CD4-positive, CD25-positive, alpha-beta regulatory T cell (primary cell): ENCODE measurements around the gene TFPI2. TPM values are rescaled to one million over a fixed set of nuclear protein-coding genes. Genes with fewer than 3 reads are reported as not detected.
A peak's percentile ranks its signal among the peaks of the same experiment; 100 is the strongest.

Experiments used
- ATAC-seq, 2 donors: fragments of 150-1000 bp; cut with Tn5 transposase; one replicate each; pipeline ENCODE4 v1.10.0; 2021; ENCODE audit warnings: low read depth in 2 of 2, moderate number of reproducible peaks in 2 of 2, moderate library complexity in 1 of 2
- DNase-seq, 3 donors: peaks; one replicate each; pipeline versions ENCODE4 v3.0.0 to v3.0.0-alpha.2; 2012 to 2022; ENCODE audit warnings: mixed read lengths in 1 of 3
- H3K27ac ChIP-seq: one replicate; pipeline ENCODE4 v1.7.0; 2013; ENCODE audit warnings: mild to moderate bottlenecking, low read length; ENCODE audit not compliant: insufficient read depth, poor library complexity, severe bottlenecking
- H3K27me3 ChIP-seq: one replicate; pipeline ENCODE4 v1.7.0; 2013; ENCODE audit warnings: low read length; ENCODE audit not compliant: control insufficient read depth, insufficient read depth
- H3K36me3 ChIP-seq: one replicate; pipeline ENCODE4 v1.7.0; 2013; ENCODE audit warnings: mild to moderate bottlenecking, low read length, moderate library complexity; ENCODE audit not compliant: control insufficient read depth, insufficient read depth
- H3K4me1 ChIP-seq: 2 replicates; pipeline ENCODE4 v1.7.0; 2013; ENCODE audit warnings: mild to moderate bottlenecking, low read length; ENCODE audit not compliant: insufficient read depth, control insufficient read depth, poor library complexity, severe bottlenecking
- H3K4me3 ChIP-seq: one replicate; pipeline ENCODE4 v1.7.0; 2013; ENCODE audit warnings: low read depth, mild to moderate bottlenecking, low read length, moderate library complexity
- H3K9me3 ChIP-seq, 2 experiments: 1 replicate in 1 of 2; 2 replicates in 1 of 2; pipeline ENCODE4 v1.7.0; 2013; ENCODE audit warnings: low read length in 2 of 2, mild to moderate bottlenecking in 1 of 2, moderate library complexity in 1 of 2; ENCODE audit not compliant: control insufficient read depth in 2 of 2
- H3K27ac Mint-ChIP-seq, 3 donors: one replicate each; pipeline ENCODE4 v1.8.0; 2020 to 2022; ENCODE audit warnings: mild to moderate bottlenecking in 3 of 3, mixed read lengths in 3 of 3, moderate library complexity in 2 of 3
- H3K27me3 Mint-ChIP-seq: one replicate; pipeline ENCODE4 v1.8.0; 2022; ENCODE audit warnings: mild to moderate bottlenecking, mixed read lengths
- H3K36me3 Mint-ChIP-seq: one replicate; pipeline ENCODE4 v1.8.0; 2020; ENCODE audit warnings: mixed read lengths
- H3K4me1 Mint-ChIP-seq, 4 donors: one replicate each; pipeline ENCODE4 v1.8.0; 2020 to 2022; ENCODE audit warnings: mixed read lengths in 4 of 4, mild to moderate bottlenecking in 1 of 4
- H3K4me3 Mint-ChIP-seq, 4 donors: one replicate each; pipeline ENCODE4 v1.8.0; 2020 to 2022; ENCODE audit warnings: mild to moderate bottlenecking in 4 of 4, mixed read lengths in 4 of 4, moderate library complexity in 3 of 4
- H3K9me3 Mint-ChIP-seq, 7 donors: one replicate each; pipeline ENCODE4 v1.8.0; 2020 to 2022; ENCODE audit warnings: mixed read lengths in 7 of 7, mild to moderate bottlenecking in 3 of 7, moderate library complexity in 2 of 7
- polyA plus RNA-seq, 4 donors: library from polyadenylated mRNA; unstranded; fragments of 300-500 nt; fragmentation: Illumina TruSeq; gene quantifications; one replicate each; pipeline ENCODE4 v1.2.3, GENCODE V29; 2021
- total RNA-seq: library from RNA; stranded (reverse); gene quantifications from one replicate; pipeline ENCODE4 v1.2.3, GENCODE V29; 2022

TFPI2 gene
- total RNA-seq (0.96 TPM), polyA plus RNA-seq (not detected)

GRCh38 chr7:93890464-93891068 is at the start of gene TFPI2:
TSS of gene TFPI2 (minus strand) at chr7:93890753. CDS start at chr7:93890678, 75 bp downstream.
- ATAC-seq: no peak
- no peaks in the 10 kb centered on the region for H3K36me3 Mint-ChIP-seq
- peaks cover 3% of the 10 kb centered on the region for H3K27me3 ChIP-seq

GRCh38 chr7:93938293-93938692 is 47.7 kb upstream of the TFPI2 start:
- Mint-ChIP-seq H3K36me3 (no peaks in the 10 kb centered on the region), H3K27me3 (peaks cover 6% of the 10 kb centered on the region), H3K9me3 (peaks cover 0 to 6% (median 0%) of the 10 kb centered on the region in 7 donors), H3K27ac (no peak overlapping the region), H3K4me3 (no peak overlapping the region), H3K4me1 (no peaks in the 10 kb centered on the region)
- no peak for DNase-seq
- H3K27me3 ChIP-seq: no peaks in the 10 kb centered on the region
- ATAC-seq: no peak
- H3K4me1 ChIP-seq: no peaks in the 10 kb centered on the region
- H3K4me3 ChIP-seq: no peak overlapping the region
- H3K27ac ChIP-seq: no peak overlapping the region
- H3K36me3 ChIP-seq: no peaks in the 10 kb centered on the region
- H3K9me3 ChIP-seq: no peaks in the 10 kb centered on the region

More at GRCh38 chr7:93890464-93891068, at the start of gene TFPI2:
- Mint-ChIP-seq H3K4me1 (peaks cover 0 to 6% (median 2%) of the 10 kb centered on the region in 4 donors), H3K4me3 (peak within 1 kb of the TSS in 2 of 4 donors; percentile 26 to 51), H3K9me3 (peaks cover 0 to 7% (median 0%) of the 10 kb centered on the region in 7 donors), H3K27ac (no peak within 1 kb of the TSS), H3K27me3 (peaks cover 50% of the 10 kb centered on the region)
- H3K27ac ChIP-seq: no peak within 1 kb of the TSS
- H3K4me1 ChIP-seq: no peaks in the 10 kb centered on the region
- DNase-seq: no peak
- no peaks in the 10 kb centered on the region for H3K36me3 ChIP-seq
- no peak within 1 kb of the TSS for H3K4me3 ChIP-seq
- no peaks in the 10 kb centered on the region for H3K9me3 ChIP-seq

GRCh38 chr7:93937818-93938217 is 47.3 kb upstream of the TFPI2 start:
- no peaks in the 10 kb centered on the region for H3K4me1 ChIP-seq
- Mint-ChIP-seq H3K9me3 (peaks cover 0 to 4% (median 0%) of the 10 kb centered on the region in 7 donors), H3K36me3 (no peaks in the 10 kb centered on the region), H3K27ac (no peak overlapping the region), H3K4me3 (no peak overlapping the region), H3K27me3 (peaks cover 8% of the 10 kb centered on the region), H3K4me1 (no peaks in the 10 kb centered on the region)
- no peaks in the 10 kb centered on the region for H3K27me3 ChIP-seq
- DNase-seq: no peak
- no peaks in the 10 kb centered on the region for H3K36me3 ChIP-seq
- no peak overlapping the region for H3K27ac ChIP-seq
- no peak for ATAC-seq
- H3K4me3 ChIP-seq: no peak overlapping the region
- no peaks in the 10 kb centered on the region for H3K9me3 ChIP-seq

- DNase-seq (no peak), ATAC-seq (no peak)
- H3K4me1 Mint-ChIP-seq: no peaks in the 10 kb centered on the region
- H3K27me3 ChIP-seq: no peaks in the 10 kb centered on the region
- no peaks in the 10 kb centered on the region for H3K9me3 ChIP-seq
- H3K27me3 Mint-ChIP-seq: peaks cover 4% of the 10 kb centered on the region
- H3K27ac ChIP-seq: no peak overlapping the region
- no peak overlapping the region for H3K4me3 ChIP-seq
- H3K27ac Mint-ChIP-seq: no peak overlapping the region
- no peaks in the 10 kb centered on the region for H3K4me1 ChIP-seq
- peaks cover 0 to 5% (median 0%) of the 10 kb centered on the region in 7 donors for H3K9me3 Mint-ChIP-seq
- H3K36me3 ChIP-seq: no peaks in the 10 kb centered on the region
- H3K36me3 Mint-ChIP-seq: no peaks in the 10 kb centered on the region
- no peak overlapping the region for H3K4me3 Mint-ChIP-seq
Measured at GRCh38 chr7:93935102-93935501, 44.5 kb upstream of the TFPI2 start.

GRCh38 chr7:93933156-93933555 is 42.6 kb upstream of the TFPI2 start:
- no peaks in the 10 kb centered on the region for H3K4me1 Mint-ChIP-seq
- ATAC-seq: no peak
- Histone ChIP-seq H3K4me1 (no peaks in the 10 kb centered on the region), H3K27ac (no peak overlapping the region), H3K27me3 (no peaks in the 10 kb centered on the region), H3K9me3 (no peaks in the 10 kb centered on the region), H3K4me3 (no peak overlapping the region), H3K36me3 (no peaks in the 10 kb centered on the region)
- peaks cover 0 to 2% (median 0%) of the 10 kb centered on the region in 7 donors for H3K9me3 Mint-ChIP-seq
- H3K27me3 Mint-ChIP-seq: peaks cover 4% of the 10 kb centered on the region
- no peak for DNase-seq
- no peaks in the 10 kb centered on the region for H3K36me3 Mint-ChIP-seq
- H3K4me3 Mint-ChIP-seq: no peak overlapping the region
- H3K27ac Mint-ChIP-seq: no peak overlapping the region

- no peak overlapping the region for H3K27ac Mint-ChIP-seq
- no peaks in the 10 kb centered on the region for H3K36me3 Mint-ChIP-seq
- no peak for ATAC-seq
Measured at GRCh38 chr7:93931655-93932054, 41.1 kb upstream of the TFPI2 start.

GRCh38 chr7:93927585-93927984 is 37.0 kb upstream of the TFPI2 start:
- no peak for DNase-seq
- no peak for ATAC-seq
- H3K4me1 Mint-ChIP-seq: no peaks in the 10 kb centered on the region
- Histone ChIP-seq H3K4me1 (no peaks in the 10 kb centered on the region), H3K9me3 (no peaks in the 10 kb centered on the region), H3K36me3 (no peaks in the 10 kb centered on the region), H3K27ac (no peak overlapping the region), H3K4me3 (no peak overlapping the region), H3K27me3 (peaks cover 8% of the 10 kb centered on the region)
- H3K36me3 Mint-ChIP-seq: no peaks in the 10 kb centered on the region
- H3K4me3 Mint-ChIP-seq: no peak overlapping the region
- H3K9me3 Mint-ChIP-seq: peaks cover 0 to 2% (median 0%) of the 10 kb centered on the region in 7 donors
- no peak overlapping the region for H3K27ac Mint-ChIP-seq
- H3K27me3 Mint-ChIP-seq: peaks cover 9% of the 10 kb centered on the region

More at GRCh38 chr7:93931655-93932054, 41.1 kb upstream of the TFPI2 start:
- no peaks in the 10 kb centered on the region for H3K4me1 Mint-ChIP-seq
- no peaks in the 10 kb centered on the region for H3K9me3 ChIP-seq
- no peak for DNase-seq
- no peak overlapping the region for H3K4me3 ChIP-seq
- H3K27ac ChIP-seq: no peak overlapping the region
- H3K4me1 ChIP-seq: no peaks in the 10 kb centered on the region
- H3K9me3 Mint-ChIP-seq: peaks cover 0 to 2% (median 0%) of the 10 kb centered on the region in 7 donors
- H3K4me3 Mint-ChIP-seq: no peak overlapping the region
- H3K36me3 ChIP-seq: no peaks in the 10 kb centered on the region
- peaks cover 8% of the 10 kb centered on the region for H3K27me3 Mint-ChIP-seq
- H3K27me3 ChIP-seq: no peaks in the 10 kb centered on the region

- DNase-seq (no peak), ATAC-seq (no peak)
- H3K4me1 ChIP-seq: no peaks in the 10 kb centered on the region
- peaks cover 10% of the 10 kb centered on the region for H3K27me3 ChIP-seq
- no peaks in the 10 kb centered on the region for H3K36me3 ChIP-seq
- Mint-ChIP-seq H3K4me3 (no peak overlapping the region), H3K27me3 (peaks cover 13% of the 10 kb centered on the region), H3K9me3 (peaks cover 0 to 2% (median 0%) of the 10 kb centered on the region in 7 donors), H3K36me3 (no peaks in the 10 kb centered on the region), H3K4me1 (peaks cover 0 to 5% (median 0%) of the 10 kb centered on the region in 4 donors), H3K27ac (no peak overlapping the region)
- no peaks in the 10 kb centered on the region for H3K9me3 ChIP-seq
- no peak overlapping the region for H3K27ac ChIP-seq
- no peak overlapping the region for H3K4me3 ChIP-seq
Measured at GRCh38 chr7:93926800-93927199, 36.2 kb upstream of the TFPI2 start.
